OCI-M1 (cell line): ENCODE data around the gene PRSS56.
A peak's percentile ranks its signal among the peaks of the same experiment; 100 is the strongest.

Source experiments
- DNase-seq: peaks from one replicate; lab custom pipeline; 2025; lab: John Stamatoyannopoulos, UW

PRSS56 gene

DNA sequence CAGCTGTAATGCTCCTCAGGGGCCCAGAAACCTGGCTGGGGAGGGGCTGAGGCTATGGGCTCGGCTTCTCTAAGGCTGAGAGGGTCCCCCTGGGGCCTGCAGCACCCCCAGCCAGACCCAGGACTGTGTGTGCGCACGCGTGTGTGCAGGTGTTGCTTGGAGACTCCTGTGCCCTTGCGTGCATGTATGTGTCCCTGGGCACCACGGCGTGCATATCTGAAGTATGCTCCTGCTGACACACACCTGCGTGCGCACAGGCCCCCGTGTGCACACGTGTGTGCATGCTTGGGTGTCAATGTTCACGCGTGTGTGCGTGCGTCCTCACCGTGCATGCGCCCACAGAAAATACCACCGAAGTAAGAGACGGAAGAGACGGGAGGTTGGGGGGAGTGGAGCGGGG is 17.7 kb upstream of the PRSS56 start:
- DNase-seq, result no peak

DNA sequence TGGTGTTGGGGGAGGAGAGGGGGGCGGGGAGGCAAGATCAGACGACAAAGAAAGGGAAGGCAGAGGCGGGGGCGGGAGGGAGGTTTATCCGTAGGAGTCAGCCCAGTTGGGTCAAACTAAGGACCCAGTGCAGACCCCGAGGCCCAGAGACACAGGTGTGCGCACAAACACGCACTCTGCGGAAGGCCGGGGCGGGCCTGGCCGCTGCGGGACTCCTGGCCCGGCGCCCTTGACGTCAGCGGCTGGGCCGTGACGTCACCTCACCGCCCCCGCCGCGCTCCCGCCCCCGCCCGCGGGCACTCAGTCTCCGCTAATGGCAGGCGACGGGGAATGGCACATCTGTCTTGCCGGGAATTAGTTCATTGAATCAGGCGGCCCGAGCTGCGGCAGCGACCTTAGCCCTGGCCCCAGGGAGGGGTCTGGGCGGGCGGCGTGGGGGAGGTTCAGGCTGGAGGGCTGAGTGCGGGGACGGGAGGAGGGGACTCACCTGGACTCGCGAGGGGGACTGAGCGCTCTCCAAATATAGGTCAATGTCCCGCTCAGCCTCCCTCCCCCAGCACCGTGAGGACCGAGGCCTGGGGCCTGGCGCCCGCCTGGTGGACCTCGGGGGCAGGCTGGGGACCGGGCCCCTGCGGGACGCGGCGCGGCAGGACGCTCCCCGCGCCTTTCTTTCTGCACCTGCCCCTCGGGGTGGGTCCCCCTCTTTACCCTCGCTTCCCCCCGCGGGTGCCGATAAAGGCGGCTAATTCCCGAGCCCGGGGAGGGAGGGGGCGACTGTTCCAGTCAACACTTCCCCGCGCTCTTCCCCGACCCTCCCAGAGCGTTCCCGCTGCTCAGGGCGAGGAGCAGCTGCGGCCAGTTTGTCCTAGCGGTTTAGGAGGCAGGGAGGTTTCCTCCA is 17.0 kb upstream of the PRSS56 start:
- no peak for DNase-seq

DNA sequence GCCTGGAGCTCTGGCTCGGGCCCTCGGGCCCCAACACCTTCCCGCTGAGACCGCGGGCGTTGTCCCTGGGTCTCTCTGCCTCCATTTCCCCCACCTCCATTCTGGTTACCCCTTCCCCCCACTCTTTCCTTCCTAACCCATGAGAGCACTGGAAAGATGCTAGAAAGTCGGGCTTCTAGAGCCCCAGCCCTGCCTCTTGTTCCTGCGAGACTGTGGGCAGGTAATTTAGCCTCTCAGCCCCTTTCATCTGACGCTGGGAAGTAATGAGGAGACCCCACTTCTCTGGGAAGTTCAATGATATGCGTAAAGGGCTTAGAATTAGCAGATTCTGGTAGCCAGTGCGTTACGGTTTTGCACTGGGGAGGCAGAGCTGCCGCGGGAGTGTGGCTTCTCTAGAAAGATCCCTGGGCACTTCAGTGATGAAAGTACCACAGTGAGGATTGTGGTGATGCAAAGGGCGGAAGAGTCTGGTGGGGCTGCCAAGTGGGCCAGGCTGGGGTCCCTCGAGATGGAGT is 16.3 kb upstream of the PRSS56 start:
- DNase-seq, result no peak

DNA sequence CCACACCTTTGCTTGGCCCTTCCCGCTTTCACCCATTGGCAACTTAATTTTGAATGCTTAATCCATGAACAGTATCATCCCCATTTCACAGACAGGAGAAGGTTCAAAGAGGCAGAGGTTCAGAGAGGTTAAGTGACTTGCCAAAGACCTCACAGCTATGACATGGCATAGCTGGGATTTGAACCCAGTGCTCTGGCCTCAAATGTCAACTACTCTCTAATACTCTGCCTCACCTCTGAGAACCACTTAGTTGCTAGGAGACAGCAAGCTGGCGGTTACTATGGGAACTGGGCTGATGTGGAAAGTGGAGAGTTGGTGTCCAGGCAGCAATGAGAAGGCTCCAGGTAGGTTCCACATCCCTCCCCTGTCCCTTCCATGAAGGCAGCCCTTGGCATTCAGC is 15.8 kb upstream of the PRSS56 start:
- DNase-seq, result no peak

DNA sequence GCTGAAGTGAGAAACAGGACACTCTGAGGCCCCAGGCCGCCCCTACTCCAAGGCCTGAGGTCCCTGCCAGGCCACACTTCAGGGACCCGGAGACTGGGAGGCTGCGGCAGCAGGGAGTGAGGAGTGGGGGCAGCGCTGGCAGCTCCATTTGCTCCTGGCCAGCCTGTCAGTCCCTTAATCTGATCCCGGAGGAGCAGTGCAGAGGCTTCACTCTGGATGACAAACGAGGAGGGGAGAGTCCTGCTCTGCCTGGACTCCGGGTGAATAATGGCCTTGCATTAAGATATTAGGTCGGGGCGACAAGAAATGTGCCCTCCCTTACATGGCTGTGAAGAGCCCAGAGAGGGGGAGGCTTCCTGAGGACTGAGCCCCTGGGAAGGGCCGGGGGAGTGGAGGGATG is 14.3 kb upstream of the PRSS56 start:
- no peak for DNase-seq

DNA sequence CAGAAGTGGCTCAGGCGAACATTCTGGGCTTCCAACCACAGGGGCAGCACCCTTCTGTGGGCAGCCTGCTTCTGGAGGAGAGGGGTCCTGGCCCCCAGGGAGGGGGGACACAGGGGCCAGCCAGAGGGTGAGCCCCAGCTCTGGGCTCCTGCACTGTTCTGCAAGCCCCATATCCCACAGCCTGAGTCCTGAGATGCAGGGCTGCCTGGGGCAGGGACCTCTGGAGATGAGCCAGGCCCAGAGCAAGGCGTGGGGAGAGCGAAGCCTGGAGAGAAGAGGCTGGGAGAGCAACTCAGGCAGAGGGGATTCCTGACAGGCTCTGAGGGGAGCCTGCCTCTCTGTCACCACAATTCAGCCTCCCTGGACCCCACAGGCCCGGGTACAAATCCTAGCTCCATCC is 13.5 kb upstream of the PRSS56 start:
- no peak for DNase-seq

DNA sequence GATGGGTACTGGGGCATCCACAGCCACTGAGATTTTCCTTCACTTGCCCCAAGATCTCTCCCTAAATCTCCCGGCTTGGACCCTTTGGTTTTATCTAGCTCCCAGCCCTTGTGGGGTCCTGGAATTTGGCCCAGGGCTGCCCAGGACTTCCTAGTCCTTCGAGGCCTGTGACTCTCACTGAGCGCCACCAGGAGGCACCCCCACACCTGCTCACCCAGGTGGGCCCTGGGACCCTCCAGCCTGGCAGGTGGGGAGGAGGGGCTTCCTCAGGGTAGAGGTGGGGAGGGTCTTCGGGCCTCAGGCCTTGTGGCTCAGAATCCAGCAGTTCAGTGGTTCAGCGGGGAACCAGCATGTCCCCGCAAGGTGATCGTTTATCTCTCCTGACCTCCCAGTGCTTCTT is 11.9 kb upstream of the PRSS56 start:
- no peak for DNase-seq

DNA sequence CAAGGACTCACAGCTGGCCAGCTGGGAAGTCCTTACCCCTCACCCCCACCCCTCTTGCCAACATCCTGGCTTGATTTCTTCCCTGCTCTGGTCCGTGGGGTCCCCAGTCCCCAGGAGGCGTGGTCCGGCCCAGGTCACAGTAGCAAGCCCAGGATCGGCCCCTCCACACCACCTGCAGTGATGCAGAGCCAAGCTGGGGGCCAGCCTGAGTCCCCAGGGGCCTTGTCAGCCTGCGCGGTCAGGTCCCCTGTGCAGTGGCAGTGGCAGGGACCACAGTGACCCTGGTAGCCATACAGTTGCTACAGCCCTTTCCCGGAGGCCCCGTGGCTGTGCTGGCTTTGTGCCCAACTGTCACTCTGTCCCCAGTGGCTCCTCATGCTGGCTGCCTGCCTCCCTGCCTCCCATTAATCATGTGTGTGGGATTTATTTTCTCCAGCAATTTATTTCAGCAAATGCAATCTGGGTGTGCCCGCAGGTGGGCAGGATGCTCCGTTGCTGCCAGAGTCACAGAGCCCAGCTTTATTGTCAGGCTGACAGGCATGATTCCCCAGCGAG is 8.8 kb upstream of the PRSS56 start:
- DNase-seq, result no peak

DNA sequence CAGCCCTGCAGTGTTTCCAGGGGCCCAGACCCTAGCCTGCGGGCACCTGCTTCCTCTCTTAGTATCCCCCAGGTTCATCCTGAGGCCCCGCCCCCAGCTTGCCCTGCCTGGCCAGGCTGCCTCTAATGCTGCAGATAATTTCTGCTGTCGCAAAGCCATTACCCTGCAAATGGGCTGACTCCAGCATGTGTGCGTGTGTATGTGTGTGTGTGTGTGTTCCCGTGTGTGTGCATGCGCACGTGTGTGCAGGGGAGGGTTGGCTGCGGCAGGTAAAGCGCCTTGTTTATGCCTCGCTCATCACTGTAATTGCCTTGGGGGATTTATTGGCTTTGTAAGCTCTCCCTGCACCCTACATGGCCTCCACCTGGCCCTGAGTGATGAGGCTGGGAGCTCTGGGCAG is 7.6 kb upstream of the PRSS56 start:
- no peak for DNase-seq

DNA sequence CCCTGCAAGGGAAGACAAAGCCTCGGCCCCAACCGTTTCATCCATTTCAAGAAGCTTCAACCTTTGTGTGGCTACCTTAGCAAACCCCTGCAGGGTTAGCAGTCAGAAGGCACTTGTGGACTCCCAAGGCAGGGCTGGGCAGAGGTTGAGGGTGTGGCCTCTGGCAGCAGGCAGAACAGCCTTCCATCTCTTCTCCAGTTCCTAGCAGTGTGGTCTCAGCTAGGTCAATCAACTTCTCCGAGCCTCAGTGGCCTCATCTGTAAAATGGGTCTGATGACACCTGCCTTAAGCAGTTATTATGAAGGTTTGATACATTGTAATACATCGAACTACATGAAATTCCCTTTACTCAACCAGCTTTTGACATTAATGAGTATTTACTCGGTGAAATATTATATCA is 6.8 kb upstream of the PRSS56 start:
- no peak for DNase-seq

DNA sequence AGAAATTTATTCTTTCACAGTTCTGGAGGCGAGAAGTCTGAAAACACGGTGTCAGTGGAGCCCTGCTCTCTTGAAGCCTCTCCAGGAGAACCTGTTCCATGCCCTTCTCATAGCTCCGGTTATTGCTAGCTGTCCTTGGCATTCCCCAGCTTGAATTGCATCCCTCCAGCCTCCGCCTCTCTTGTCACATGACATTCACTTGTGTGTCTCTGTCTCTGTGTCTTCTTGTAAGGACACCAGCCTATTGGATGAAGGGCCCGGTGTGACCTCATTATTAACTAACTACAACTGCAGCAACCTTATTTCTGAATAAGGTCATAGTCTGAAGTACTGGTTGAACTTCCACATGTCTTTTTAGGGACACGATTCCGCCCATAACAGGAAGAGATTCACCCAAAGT is 4.5 kb upstream of the PRSS56 start:
- DNase-seq, result no peak

DNA sequence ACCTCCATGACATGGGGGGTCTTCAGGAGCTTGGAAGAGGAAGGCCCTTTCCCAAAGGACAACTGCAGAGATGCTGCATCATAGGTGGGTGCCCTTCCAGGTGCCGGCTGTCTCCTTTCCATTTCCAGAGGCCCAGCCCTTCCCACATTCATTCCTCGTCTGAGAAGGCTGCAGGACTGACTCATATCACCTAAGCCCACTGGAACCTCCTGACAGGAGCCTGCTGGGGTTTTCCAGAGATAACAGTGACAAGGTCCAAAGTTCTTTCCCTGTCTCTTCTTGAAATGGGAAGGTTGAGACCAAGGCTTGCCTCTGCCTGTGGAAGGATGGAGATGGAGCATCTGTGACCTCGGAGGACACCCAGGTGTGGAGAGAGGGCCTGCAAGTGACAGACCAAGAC is 3.6 kb upstream of the PRSS56 start:
- DNase-seq, result no peak

DNA sequence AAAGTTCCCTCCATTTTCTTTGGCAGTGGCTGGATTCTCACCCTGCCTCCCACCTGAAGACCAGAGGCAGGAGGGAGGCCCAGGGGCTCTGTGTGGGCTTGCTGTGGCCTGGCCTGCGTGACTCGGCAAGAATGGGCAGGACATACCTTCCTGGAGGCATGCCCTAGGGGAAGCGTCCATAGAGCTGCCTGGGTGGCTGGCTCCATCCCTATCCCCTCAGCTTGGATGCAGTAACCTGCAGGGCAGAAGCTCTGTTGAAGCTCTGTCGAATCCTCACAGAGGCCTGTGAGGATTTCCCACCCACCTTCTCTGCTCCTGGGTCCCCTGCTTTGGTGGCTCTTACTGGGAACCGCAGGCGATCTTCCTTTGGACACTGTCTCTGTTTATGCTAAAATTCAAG is 1.3 kb upstream of the PRSS56 start:
- DNase-seq, result no peak

DNA sequence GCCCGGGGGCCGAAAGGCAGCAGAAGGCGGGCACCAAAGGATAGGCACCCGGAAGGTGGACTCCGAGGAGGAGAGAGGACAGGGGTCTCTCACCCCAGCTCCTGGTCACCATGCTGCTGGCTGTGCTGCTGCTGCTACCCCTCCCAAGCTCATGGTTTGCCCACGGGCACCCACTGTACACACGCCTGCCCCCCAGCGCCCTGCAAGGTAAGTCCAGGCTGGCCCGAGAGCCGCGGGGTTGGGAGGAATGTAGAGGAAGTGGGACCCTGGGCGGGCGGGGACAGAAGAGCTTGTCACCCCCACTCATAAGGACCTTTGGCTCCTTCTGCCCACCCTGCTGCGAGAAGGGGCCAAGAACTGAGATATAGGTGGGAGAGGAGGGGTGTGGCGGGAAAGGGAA is 301 bp downstream of the PRSS56 start:
- no peak for DNase-seq

DNA sequence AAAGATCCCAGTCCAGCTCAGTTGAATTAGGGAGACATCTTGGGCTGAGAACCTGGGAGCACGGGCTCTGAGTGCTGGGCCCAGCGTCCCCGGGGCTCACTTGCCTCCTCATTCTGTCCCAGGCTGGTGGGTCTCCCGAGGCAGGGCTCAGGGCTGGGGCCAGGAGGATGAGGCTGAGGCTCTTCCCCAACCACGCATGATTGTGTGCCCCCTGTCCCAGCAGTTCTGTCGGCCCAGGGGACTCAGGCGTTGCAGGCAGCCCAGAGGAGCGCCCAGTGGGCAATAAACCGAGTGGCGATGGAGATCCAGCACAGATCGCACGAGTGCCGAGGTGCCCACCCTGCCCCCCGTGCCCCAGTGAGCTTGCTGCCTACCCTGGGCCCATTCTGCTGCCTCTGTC is 910 bp downstream of the PRSS56 start:
- no peak for DNase-seq

DNA sequence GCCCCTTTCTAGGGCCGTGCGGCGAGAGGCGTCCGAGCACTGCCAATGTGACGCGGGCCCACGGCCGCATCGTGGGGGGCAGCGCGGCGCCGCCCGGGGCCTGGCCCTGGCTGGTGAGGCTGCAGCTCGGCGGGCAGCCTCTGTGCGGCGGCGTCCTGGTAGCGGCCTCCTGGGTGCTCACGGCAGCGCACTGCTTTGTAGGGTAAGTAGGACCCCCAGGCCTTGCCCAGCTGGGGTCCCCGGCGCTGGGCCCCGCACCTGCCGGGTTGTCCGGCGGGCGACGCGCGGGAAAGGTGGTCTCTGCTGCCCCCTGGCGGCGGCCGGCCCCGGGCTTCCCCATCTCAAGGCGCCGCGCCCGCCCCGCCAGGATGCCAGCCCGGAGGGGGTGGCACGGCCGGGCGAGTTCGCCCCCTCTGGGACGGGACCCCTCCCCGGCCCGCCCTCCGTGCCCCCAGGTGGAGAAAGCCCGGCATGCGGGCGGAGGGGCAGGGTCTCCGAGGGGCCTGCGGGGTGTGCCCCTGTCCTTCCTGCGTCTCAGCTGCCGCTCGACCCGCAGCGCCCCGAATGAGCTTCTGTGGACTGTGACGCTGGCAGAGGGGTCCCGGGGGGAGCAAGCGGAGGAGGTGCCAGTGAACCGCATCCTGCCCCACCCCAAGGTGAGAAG is 1.9 kb downstream of the PRSS56 start:
- DNase-seq, result peak; percentile 41

DNA sequence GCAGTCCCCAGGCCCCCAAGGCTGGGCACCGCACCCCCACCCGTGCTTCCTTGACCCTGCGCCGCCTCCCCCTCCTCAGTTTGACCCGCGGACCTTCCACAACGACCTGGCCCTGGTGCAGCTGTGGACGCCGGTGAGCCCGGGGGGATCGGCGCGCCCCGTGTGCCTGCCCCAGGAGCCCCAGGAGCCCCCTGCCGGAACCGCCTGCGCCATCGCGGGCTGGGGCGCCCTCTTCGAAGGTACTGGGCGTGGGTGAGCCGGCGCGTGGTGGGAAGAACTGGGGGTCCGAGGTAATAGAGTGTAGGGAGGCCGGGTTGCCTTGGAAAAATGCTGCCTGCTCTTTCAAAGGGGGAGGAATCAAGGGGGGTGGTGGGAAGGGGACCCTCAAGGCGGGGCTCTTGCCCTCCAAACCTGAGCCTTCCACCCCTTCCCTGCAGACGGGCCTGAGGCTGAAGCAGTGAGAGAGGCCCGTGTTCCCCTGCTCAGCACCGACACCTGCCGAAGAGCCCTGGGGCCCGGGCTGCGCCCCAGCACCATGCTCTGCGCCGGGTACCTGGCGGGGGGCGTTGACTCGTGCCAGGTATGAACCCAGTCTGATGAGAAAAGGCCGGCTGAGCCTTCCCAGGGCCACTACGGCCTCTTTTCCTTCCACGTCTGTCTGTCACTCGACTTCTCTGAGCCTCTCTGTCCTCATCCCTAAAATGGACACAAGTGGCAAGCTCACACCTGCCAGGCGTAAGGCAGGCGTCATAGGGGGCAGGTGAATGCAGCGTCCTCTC is 2.6 kb downstream of the PRSS56 start:
- no peak for DNase-seq

DNA sequence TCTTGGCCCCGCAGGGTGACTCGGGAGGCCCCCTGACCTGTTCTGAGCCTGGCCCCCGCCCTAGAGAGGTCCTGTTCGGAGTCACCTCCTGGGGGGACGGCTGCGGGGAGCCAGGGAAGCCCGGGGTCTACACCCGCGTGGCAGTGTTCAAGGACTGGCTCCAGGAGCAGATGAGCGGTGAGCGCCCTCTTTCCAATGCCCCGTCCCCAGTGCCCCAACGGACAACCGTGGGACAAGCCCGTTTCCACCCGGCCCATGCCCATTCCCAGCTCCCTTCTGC is 3.2 kb downstream of the PRSS56 start:
- DNase-seq, result no peak

DNA sequence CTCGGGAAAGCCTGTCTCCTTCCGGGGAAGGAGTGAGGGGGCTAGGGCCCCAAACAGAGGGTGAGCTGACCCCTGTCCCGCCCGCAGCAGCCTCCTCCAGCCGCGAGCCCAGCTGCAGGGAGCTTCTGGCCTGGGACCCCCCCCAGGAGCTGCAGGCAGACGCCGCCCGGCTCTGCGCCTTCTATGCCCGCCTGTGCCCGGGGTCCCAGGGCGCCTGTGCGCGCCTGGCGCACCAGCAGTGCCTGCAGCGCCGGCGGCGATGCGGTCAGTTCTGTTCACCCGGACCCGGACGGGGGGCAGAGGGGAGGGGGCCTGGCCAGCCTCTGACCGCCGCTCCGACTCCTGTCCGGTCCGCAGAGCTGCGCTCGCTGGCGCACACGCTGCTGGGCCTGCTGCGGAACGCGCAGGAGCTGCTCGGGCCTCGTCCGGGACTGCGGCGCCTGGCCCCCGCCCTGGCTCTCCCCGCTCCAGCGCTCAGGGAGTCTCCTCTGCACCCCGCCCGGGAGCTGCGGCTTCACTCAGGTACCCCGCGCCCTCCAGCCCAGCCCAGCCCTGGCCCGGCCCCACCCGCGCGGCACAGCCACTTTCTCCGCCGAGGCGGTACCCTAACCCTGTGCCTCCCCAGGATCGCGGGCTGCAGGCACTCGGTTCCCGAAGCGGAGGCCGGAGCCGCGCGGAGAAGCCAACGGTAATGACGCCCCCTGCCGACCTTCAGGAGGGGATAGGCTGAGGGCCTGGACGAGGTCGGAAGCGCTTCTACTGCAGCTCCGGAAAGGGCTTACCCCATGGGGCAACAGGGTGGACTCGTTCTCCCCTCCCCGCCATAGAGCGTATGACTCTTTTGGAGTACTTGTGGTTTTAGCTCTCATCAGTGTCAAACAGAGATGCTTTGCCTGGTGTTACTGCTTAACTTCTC is 3.8 kb downstream of the PRSS56 start:
- peak; percentile 16 for DNase-seq

DNA sequence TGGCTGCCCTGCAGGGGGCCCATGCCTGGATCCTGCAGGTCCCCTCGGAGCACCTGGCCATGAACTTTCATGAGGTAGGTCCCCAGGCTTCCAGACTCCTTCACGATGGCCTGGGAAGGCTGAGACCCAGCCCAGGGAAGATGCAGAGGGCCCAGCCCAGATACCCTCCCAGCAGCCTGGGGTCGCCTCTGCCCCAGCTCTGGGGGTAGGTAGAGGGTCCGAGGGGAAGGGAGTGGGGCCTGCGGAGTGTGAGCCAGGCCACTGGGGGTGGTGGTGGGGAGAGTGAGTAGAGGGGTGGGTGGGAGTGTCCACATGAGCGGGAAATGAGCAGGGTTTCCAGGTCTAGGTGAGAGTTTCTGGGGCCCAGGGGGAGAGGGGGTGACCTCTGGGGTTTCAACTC is 4.6 kb downstream of the PRSS56 start:
- no peak for DNase-seq

DNA sequence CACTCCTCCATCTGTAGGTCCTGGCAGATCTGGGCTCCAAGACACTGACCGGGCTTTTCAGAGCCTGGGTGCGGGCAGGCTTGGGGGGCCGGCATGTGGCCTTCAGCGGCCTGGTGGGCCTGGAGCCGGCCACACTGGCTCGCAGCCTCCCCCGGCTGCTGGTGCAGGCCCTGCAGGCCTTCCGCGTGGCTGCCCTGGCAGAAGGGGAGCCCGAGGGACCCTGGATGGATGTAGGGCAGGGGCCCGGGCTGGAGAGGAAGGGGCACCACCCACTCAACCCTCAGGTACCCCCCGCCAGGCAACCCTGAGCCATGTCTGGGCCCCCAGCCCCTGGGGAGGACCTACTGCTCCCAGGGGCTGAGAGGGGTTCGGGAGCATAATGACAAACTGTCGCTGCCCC is 5.0 kb downstream of the PRSS56 start:
- no peak for DNase-seq
